H54 (cell line): Measurements from ENCODE around the gene DCAF4.
"Not testable (repeated sequence)": the region's sequence is repeated elsewhere in the genome, so short reads cannot be mapped to it uniquely, and the experiment has no call there.

ENCODE experiments used
- DNase-seq: peaks from one replicate; pipeline ENCODE4 v3.0.0; 2011; ENCODE audit warnings: low spot score, mixed read lengths; ENCODE audit not compliant: insufficient read length
- FAIRE-seq: peaks from 3 replicates; lab custom pipeline; 2011; peaks lifted over from hg19 to GRCh38; lab: Jason Lieb, UNC
- POLR2A ChIP-seq: IDR thresholded peaks from 2 replicates; pipeline ENCODE4 v1.6.1; 2011; ENCODE audit warnings: low read depth, mild to moderate bottlenecking, low read length

DCAF4 gene

GRCh38 chr14:72928872-72929271, 2.6 kb downstream of the DCAF4 start:
- TF ChIP-seq POLR2A, result no peak
- DNase-seq (no peak), FAIRE-seq (no peak)

- DNase-seq (no peak), FAIRE-seq (no peak)
- TF ChIP-seq POLR2A, result no peak
Observed at GRCh38 chr14:72929316-72930080, 3.2 kb downstream of the DCAF4 start.

- FAIRE-seq (no peak), DNase-seq (no peak)
- TF ChIP-seq POLR2A, result no peak
Observed at GRCh38 chr14:72932893-72933292, 6.6 kb downstream of the DCAF4 start.

- DNase-seq, result no peak
- FAIRE-seq, result no peak
- TF ChIP-seq POLR2A, result no peak
Observed at GRCh38 chr14:72939630-72940029, 13.4 kb downstream of the DCAF4 start.

- FAIRE-seq (no peak), DNase-seq (no peak)
- no peak for TF ChIP-seq POLR2A
Observed at GRCh38 chr14:72941286-72941985, 15.2 kb downstream of the DCAF4 start.

GRCh38 chr14:72942934-72943333, 16.7 kb downstream of the DCAF4 start:
- DNase-seq, result no peak
- no peak for FAIRE-seq
- TF ChIP-seq POLR2A, result no peak

- FAIRE-seq, result no peak
- TF ChIP-seq POLR2A, result no peak
Observed at GRCh38 chr14:72943876-72944430, 17.7 kb downstream of the DCAF4 start.

GRCh38 chr14:72945356-72946027, 19.2 kb downstream of the DCAF4 start:
- DNase-seq (no peak), FAIRE-seq (no peak)
- TF ChIP-seq POLR2A, result no peak

More at GRCh38 chr14:72943876-72944430, 17.7 kb downstream of the DCAF4 start:
- no peak for DNase-seq

- FAIRE-seq (no peak), DNase-seq (no peak)
- TF ChIP-seq POLR2A, result no peak; the same call in 1 of the 2 replicates
Observed at GRCh38 chr14:72946491-72946890, 20.2 kb downstream of the DCAF4 start.

- FAIRE-seq (no peak), DNase-seq (no peak)
- no peak for TF ChIP-seq POLR2A
Observed at GRCh38 chr14:72947366-72948160, 21.3 kb downstream of the DCAF4 start.

GRCh38 chr14:72948481-72949138, 22.3 kb downstream of the DCAF4 start:
- DNase-seq, result peak; percentile 45
- TF ChIP-seq POLR2A, result no peak
- FAIRE-seq, result no peak

- no peak for TF ChIP-seq POLR2A
- FAIRE-seq (no peak), DNase-seq (no peak)
Observed at GRCh38 chr14:72952171-72952570, 25.9 kb downstream of the DCAF4 start.

- not testable (repeated sequence) for DNase-seq, FAIRE-seq
Observed at GRCh38 chr14:72956741-72957140, 30.5 kb downstream of the DCAF4 start.

GRCh38 chr14:72957213-72957612, 30.9 kb downstream of the DCAF4 start:
- no peak for TF ChIP-seq POLR2A
- DNase-seq, result no peak
- FAIRE-seq, result no peak
